ENCODE measurements around the gene NFIA. TPM values are rescaled to one million over a fixed set of nuclear protein-coding genes. Genes with fewer than 3 reads are reported as not detected.

NFIA gene
- total and polyA plus RNA-seq, 12 donors, result 11.2 to 117 (median 92.5) TPM

GRCh38 chr1:61436016-61436415 is 353.7 kb downstream of the NFIA start:
- intact Hi-C loops (cut with DNase I), result loop anchor here in 2 of 10 donors (5.0 kb wide), 2 partner anchors 59 to 354 kb away; partner anchors contain the start of gene NFIA (in 1 of the 2)
- Histone ChIP-seq H3K27ac (peak overlapping the region; percentile 47 to 80 (median 69)), H3K36me3 (peaks cover 0 to 7% (median 0%) of the 10 kb centered on the region in 9 donors), H3K9me3 (no peaks in the 10 kb centered on the region), H3K27me3 (no peaks in the 10 kb centered on the region), H3K4me3 (no peak overlapping the region), H3K4me1 (peaks cover 4 to 65% (median 53%) of the 10 kb centered on the region in 9 donors)
- ATAC-seq (peak in 7 of 8 donors; percentile 6 to 68 (median 23)), DNase-seq (no peak)
- 48 to 64% methylated on average over 3 of the region's 3 CpGs for WGBS, 2 donors
- TF ChIP-seq CTCF (IDR thresholded peaks at IDR 0.05), result peak in 6 of 9 donors; percentile 6 to 47 (median 31)

GRCh38 chr1:61436491-61437120 is 354.2 kb downstream of the NFIA start:
- peak overlapping the region; percentile 47 to 80 (median 69) for H3K27ac ChIP-seq
- 42 to 46% methylated on average over 5 of the region's 5 CpGs for WGBS, 2 donors

GRCh38 chr1:61439234-61439633 is 356.9 kb downstream of the NFIA start:
- intact Hi-C loops (cut with DNase I), result loop anchor here in 2 of 10 donors (5.0 kb wide), 2 partner anchors 62 to 357 kb away; partner anchors contain the start of gene NFIA (in 1 of the 2)
- 86 to 90% methylated on average over 8 of the region's 8 CpGs for WGBS, 2 donors
- no peak for ATAC-seq

More at GRCh38 chr1:61436491-61437120, 354.2 kb downstream of the NFIA start:
- Histone ChIP-seq H3K9me3 (no peaks in the 10 kb centered on the region), H3K36me3 (peaks cover 0 to 7% (median 0%) of the 10 kb centered on the region in 9 donors), H3K4me3 (no peak overlapping the region), H3K4me1 (peaks cover 4 to 69% (median 57%) of the 10 kb centered on the region in 9 donors), H3K27me3 (no peaks in the 10 kb centered on the region)
- TF ChIP-seq CTCF (IDR thresholded peaks at IDR 0.05), result no peak
- DNase-seq (no peak), ATAC-seq (peak in 7 of 8 donors; percentile 21 to 87 (median 70))
- intact Hi-C loops (cut with DNase I), result loop anchor here in 2 of 10 donors (5.0 kb wide), 2 partner anchors 59 to 354 kb away; partner anchors contain the start of gene NFIA (in 1 of the 2)

More at GRCh38 chr1:61439234-61439633, 356.9 kb downstream of the NFIA start:
- Histone ChIP-seq H3K9me3 (no peaks in the 10 kb centered on the region), H3K4me3 (no peak overlapping the region), H3K36me3 (peaks cover 0 to 7% (median 0%) of the 10 kb centered on the region in 9 donors), H3K27ac (peak overlapping the region in 2 of 10 donors; percentile 6 to 17), H3K27me3 (no peaks in the 10 kb centered on the region), H3K4me1 (peaks cover 4 to 72% (median 62%) of the 10 kb centered on the region in 9 donors)
- no peak for TF ChIP-seq CTCF (IDR thresholded peaks at IDR 0.05)
- no peak for DNase-seq
